Gastrocnemius medialis (tissue), 4 donors: Measurements from ENCODE around the gene NPB.

Experiments
- POLR2A ChIP-seq, 2 donors: fragments of 450-650 bp; IDR thresholded peaks; one replicate each; pipeline ENCODE4 v1.6.1; 2017; ENCODE audit warnings: antibody characterized with exemption in 2 of 2, mild to moderate bottlenecking in 2 of 2, moderate library complexity in 2 of 2
- TF ChIP-seq, protein P1 (sequence below), 5 experiments: fragments of 450-650 bp in 3 of 5; fragments of 200-600 bp in 2 of 5; sonication (generic) in 2 of 5; IDR thresholded peaks in 4 of 5; conservative IDR thresholded peaks in 1 of 5; 1 replicate in 4 of 5; 2 replicates in 1 of 5; pipeline ENCODE4 v1.5.1; 2016 to 2019; ENCODE audit warnings: antibody characterized with exemption in 5 of 5, mild to moderate bottlenecking in 3 of 5, moderate library complexity in 3 of 5

DNA sequence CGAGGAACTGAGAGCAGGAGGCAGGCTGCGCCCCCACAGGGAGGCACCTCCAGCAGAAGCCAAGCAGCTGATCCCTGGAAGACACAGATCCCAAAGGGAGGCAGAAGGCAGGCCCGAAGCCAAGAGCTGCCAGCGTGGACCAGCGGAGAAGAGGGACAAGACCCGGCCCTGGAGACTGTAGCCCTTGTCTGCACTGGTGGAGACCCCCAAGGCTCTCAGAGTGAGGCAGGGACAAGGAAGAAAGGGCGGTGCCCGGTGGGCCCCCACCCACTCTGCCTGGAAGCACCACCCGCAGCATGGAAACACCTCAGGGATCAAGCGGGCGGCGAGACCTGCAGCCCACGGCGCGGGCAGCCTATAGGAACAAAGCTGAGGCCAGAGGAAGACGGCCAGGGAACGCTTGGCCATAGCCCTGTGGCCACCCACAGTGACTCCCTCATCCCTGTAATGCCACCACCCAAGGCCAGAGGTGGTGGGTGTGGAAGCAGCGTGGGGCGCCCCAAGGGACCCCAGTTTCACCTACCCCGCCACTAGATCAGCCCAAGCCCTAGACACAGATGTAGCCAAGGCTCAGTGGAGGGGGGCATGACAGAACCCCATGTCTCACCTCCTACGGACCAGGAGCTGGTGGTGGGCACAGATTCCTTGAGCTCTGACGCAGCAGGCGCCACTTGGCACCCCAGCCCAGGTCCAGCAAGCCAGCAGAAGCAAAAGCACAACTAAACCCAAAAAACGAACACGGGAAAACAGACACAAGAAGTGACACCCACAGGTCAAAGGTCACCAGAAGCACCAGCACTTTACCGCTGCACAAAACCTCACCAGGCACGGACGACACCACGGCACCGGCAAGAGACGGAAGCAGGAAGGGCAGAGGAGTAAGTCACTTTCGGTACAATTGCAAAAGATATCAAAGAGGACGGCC is 18.8 kb downstream of the NPB start:
- TF ChIP-seq, protein P1, sequence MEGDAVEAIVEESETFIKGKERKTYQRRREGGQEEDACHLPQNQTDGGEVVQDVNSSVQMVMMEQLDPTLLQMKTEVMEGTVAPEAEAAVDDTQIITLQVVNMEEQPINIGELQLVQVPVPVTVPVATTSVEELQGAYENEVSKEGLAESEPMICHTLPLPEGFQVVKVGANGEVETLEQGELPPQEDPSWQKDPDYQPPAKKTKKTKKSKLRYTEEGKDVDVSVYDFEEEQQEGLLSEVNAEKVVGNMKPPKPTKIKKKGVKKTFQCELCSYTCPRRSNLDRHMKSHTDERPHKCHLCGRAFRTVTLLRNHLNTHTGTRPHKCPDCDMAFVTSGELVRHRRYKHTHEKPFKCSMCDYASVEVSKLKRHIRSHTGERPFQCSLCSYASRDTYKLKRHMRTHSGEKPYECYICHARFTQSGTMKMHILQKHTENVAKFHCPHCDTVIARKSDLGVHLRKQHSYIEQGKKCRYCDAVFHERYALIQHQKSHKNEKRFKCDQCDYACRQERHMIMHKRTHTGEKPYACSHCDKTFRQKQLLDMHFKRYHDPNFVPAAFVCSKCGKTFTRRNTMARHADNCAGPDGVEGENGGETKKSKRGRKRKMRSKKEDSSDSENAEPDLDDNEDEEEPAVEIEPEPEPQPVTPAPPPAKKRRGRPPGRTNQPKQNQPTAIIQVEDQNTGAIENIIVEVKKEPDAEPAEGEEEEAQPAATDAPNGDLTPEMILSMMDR (IDR thresholded peaks at IDR 0.05 in 4 of 5, conservative IDR thresholded peaks at IDR 0.05 in 1 of 5) = no peak
- TF ChIP-seq POLR2A (IDR thresholded peaks at IDR 0.05) = no peak
